HepG2 (cell line): ENCODE results near the gene FASTK. TPM values are rescaled to one million over a fixed set of nuclear protein-coding genes. Genes with fewer than 3 reads are reported as not detected.

ENCODE experiments used
- CHD2 ChIP-seq: IDR thresholded peaks from 2 replicates; pipeline ENCODE4 v1.6.1; 2011; ENCODE audit warnings: low read depth, low read length, improper control_type of control experiment
- FOSL2 ChIP-seq: sonication (generic); formaldehyde crosslinking; IDR thresholded peaks from 2 replicates; pipeline ENCODE4 v1.4.0; 2020; ENCODE audit warnings: missing genetic modification reagents
- KLF13 ChIP-seq: sonication (generic); formaldehyde crosslinking; IDR thresholded peaks from 2 replicates; pipeline ENCODE4 v1.4.0; 2020; ENCODE audit warnings: mild to moderate bottlenecking, missing genetic modification reagents
- MXD1 ChIP-seq: sonication (generic); formaldehyde crosslinking; IDR thresholded peaks from 2 replicates; pipeline ENCODE4 v1.4.0; 2020; ENCODE audit warnings: mild to moderate bottlenecking, missing genetic modification reagents
- NFKB2 ChIP-seq: sonication (generic); formaldehyde crosslinking; IDR thresholded peaks from 2 replicates; pipeline ENCODE4 v1.4.0; 2020; ENCODE audit warnings: missing genetic modification reagents, borderline replicate concordance
- PHF8 ChIP-seq: sonication (generic); formaldehyde crosslinking; IDR thresholded peaks from 2 replicates; pipeline ENCODE4 v1.5.0; 2020; ENCODE audit warnings: missing genetic modification reagents
- REPIN1 ChIP-seq: sonication (generic); formaldehyde crosslinking; IDR thresholded peaks from 2 replicates; pipeline ENCODE4 v1.8.0; 2022; ENCODE audit warnings: missing genetic modification reagents, low read depth, mild to moderate bottlenecking, borderline replicate concordance
- RXRB ChIP-seq: IDR thresholded peaks from 2 replicates; pipeline ENCODE4 v1.6.1; 2016; ENCODE audit warnings: borderline replicate concordance, missing genetic modification reagents, missing compliant biosample characterization
- ZBTB8A ChIP-seq: sonication (generic); formaldehyde crosslinking; IDR thresholded peaks from 2 replicates; pipeline ENCODE4 v1.4.0; 2020; ENCODE audit warnings: mild to moderate bottlenecking, low read depth, missing genetic modification reagents, borderline replicate concordance
- ZFY ChIP-seq: sonication (generic); formaldehyde crosslinking; IDR thresholded peaks from 2 replicates; pipeline ENCODE4 v1.4.0; 2020; ENCODE audit warnings: missing genetic modification reagents
- ZNF30 ChIP-seq: sonication (generic); formaldehyde crosslinking; IDR thresholded peaks from 2 replicates; pipeline ENCODE4 v1.5.0; 2020; ENCODE audit warnings: mild to moderate bottlenecking, missing genetic modification reagents
- ZNF362 ChIP-seq: sonication (generic); formaldehyde crosslinking; IDR thresholded peaks from 2 replicates; pipeline ENCODE4 v1.4.0; 2020; ENCODE audit warnings: missing genetic modification reagents, mild to moderate bottlenecking, borderline replicate concordance
- ZNF501 ChIP-seq: sonication (generic); formaldehyde crosslinking; IDR thresholded peaks from 2 replicates; pipeline ENCODE4 v1.5.1; 2020; ENCODE audit warnings: mild to moderate bottlenecking, moderate library complexity, missing genetic modification reagents
- ZNF678 ChIP-seq: sonication (generic); formaldehyde crosslinking; IDR thresholded peaks from 2 replicates; pipeline ENCODE4 v1.4.0; 2020; ENCODE audit warnings: mild to moderate bottlenecking, missing genetic modification reagents
- ZNF883 ChIP-seq: sonication (generic); formaldehyde crosslinking; IDR thresholded peaks from 2 replicates; pipeline ENCODE4 v1.5.1; 2020; ENCODE audit warnings: mild to moderate bottlenecking, missing genetic modification reagents; ENCODE audit errors: not compliant biosample characterization
- polyA plus RNA-seq, 8 experiments: library from polyadenylated mRNA; depleted of rRNA in 3 of 8; stranded (reverse) in 7 of 8; unstranded in 1 of 8; fragments of >200 nt; fragmentation: Illumina TruSeq in 4 of 8; extraction: Trizol in 4 of 8; gene quantifications; 2 replicates each; pipeline versions ENCODE4 v1.2.1 to v1.2.3, GENCODE V29; 2011 to 2016; ENCODE audit warnings: low read depth in 4 of 8, missing spikeins in 1 of 8, mixed read lengths in 1 of 8; ENCODE audit not compliant: insufficient read depth in 1 of 8
- total RNA-seq, 5 experiments: library from RNA; depleted of rRNA; stranded (reverse); fragments of >200 nt; fragmentation: Illumina TruSeq; extraction: Trizol; gene quantifications; 2 replicates each; pipeline ENCODE4 v1.2.3, GENCODE V29; 2016; ENCODE audit warnings: low read depth in 1 of 5
- TF ChIP-seq, protein P1 (sequence below): sonication (generic); formaldehyde crosslinking; conservative IDR thresholded peaks from 2 replicates; pipeline ENCODE4 v1.4.0; 2020; ENCODE audit warnings: missing genetic modification reagents
- TF ChIP-seq, protein P2 (sequence below): sonication (generic); formaldehyde crosslinking; IDR thresholded peaks from 2 replicates; pipeline ENCODE4 v1.5.0; 2020; ENCODE audit warnings: mild to moderate bottlenecking, missing genetic modification reagents
- TF ChIP-seq, protein P3 (sequence below): sonication (generic); formaldehyde crosslinking; IDR thresholded peaks from 2 replicates; pipeline ENCODE4 v1.4.0; 2020; ENCODE audit warnings: missing genetic modification reagents
- TF ChIP-seq, protein P4 (sequence below): IDR thresholded peaks from 2 replicates; pipeline ENCODE4 v1.6.1; 2016; ENCODE audit warnings: mild to moderate bottlenecking, missing biosample characterization, missing genetic modification reagents
- TF ChIP-seq, protein P5 (sequence below): sonication (generic); formaldehyde crosslinking; IDR thresholded peaks from 2 replicates; pipeline ENCODE4 v1.5.0; 2020; ENCODE audit warnings: missing genetic modification reagents, mild to moderate bottlenecking, borderline replicate concordance

The FASTK gene
- total and polyA plus RNA-seq, 2 of the 13 experiments (the other 11 are each of a cell fraction or from before 2014, with no cell fraction given): 52.9 to 55.7 TPM

GRCh38 chr7:151085691-151086620, 5.3 kb upstream of the FASTK start, which contains the start of gene AGAP3 (continued):
- TF ChIP-seq, protein P1, sequence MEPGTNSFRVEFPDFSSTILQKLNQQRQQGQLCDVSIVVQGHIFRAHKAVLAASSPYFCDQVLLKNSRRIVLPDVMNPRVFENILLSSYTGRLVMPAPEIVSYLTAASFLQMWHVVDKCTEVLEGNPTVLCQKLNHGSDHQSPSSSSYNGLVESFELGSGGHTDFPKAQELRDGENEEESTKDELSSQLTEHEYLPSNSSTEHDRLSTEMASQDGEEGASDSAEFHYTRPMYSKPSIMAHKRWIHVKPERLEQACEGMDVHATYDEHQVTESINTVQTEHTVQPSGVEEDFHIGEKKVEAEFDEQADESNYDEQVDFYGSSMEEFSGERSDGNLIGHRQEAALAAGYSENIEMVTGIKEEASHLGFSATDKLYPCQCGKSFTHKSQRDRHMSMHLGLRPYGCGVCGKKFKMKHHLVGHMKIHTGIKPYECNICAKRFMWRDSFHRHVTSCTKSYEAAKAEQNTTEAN (CRISPR knock-in tag): 0 out of 2 replicates have a peak, but pooled peaks have one; percentile 24
- TF ChIP-seq RXRB (CRISPR knock-in tag) (0 out of 2 replicates have a peak, but pooled peaks have one; percentile 19), CHD2 (no peak), FOSL2 (0 out of 2 replicates have a peak, but pooled peaks have one; percentile 5), KLF13 (CRISPR knock-in tag) (no peak), ZNF678 (CRISPR knock-in tag) (no peak), ZNF30 (CRISPR knock-in tag) (no peak), ZBTB8A (no peak), MXD1 (CRISPR knock-in tag) (peak; percentile 46; the same call in 1 of the 2 replicates), ZNF883 (peak; percentile 86), REPIN1 (peak; percentile 46; the same call in 1 of the 2 replicates), ZNF501 (peak; percentile 70), ZFY (CRISPR knock-in tag) (peak; percentile 78), PHF8 (CRISPR knock-in tag) (peak; percentile 79), ZNF362 (no peak), NFKB2 (CRISPR knock-in tag) (peak; percentile 71; the same call in 1 of the 2 replicates)
- TF ChIP-seq, protein P2, sequence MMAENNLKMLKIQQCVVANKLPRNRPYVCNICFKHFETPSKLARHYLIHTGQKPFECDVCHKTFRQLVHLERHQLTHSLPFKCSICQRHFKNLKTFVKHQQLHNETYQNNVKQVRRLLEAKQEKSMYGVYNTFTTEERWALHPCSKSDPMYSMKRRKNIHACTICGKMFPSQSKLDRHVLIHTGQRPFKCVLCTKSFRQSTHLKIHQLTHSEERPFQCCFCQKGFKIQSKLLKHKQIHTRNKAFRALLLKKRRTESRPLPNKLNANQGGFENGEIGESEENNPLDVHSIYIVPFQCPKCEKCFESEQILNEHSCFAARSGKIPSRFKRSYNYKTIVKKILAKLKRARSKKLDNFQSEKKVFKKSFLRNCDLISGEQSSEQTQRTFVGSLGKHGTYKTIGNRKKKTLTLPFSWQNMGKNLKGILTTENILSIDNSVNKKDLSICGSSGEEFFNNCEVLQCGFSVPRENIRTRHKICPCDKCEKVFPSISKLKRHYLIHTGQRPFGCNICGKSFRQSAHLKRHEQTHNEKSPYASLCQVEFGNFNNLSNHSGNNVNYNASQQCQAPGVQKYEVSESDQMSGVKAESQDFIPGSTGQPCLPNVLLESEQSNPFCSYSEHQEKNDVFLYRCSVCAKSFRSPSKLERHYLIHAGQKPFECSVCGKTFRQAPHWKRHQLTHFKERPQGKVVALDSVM (CRISPR knock-in tag): peak; percentile 74
- TF ChIP-seq, protein P3, sequence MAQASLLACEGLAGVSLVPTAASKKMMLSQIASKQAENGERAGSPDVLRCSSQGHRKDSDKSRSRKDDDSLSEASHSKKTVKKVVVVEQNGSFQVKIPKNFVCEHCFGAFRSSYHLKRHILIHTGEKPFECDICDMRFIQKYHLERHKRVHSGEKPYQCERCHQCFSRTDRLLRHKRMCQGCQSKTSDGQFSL (CRISPR knock-in tag): 0 out of 2 replicates have a peak, but pooled peaks have one; percentile 44
- TF ChIP-seq, protein P4, sequence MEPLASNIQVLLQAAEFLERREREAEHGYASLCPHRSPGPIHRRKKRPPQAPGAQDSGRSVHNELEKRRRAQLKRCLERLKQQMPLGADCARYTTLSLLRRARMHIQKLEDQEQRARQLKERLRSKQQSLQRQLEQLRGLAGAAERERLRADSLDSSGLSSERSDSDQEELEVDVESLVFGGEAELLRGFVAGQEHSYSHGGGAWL (CRISPR knock-in tag): peak; percentile 55; the same call in 1 of the 2 replicates
- TF ChIP-seq, protein P5, sequence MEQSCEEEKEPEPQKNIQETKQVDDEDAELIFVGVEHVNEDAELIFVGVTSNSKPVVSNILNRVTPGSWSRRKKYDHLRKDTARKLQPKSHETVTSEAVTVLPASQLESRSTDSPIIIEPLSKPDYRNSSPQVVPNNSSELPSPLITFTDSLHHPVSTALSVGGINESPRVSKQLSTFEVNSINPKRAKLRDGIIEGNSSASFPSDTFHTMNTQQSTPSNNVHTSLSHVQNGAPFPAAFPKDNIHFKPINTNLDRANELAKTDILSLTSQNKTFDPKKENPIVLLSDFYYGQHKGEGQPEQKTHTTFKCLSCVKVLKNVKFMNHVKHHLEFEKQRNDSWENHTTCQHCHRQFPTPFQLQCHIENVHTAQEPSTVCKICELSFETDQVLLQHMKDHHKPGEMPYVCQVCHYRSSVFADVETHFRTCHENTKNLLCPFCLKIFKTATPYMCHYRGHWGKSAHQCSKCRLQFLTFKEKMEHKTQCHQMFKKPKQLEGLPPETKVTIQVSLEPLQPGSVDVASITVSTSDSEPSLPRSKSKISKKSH (CRISPR knock-in tag): 0 out of 2 replicates have a peak, but pooled peaks have one; percentile 73
